H1 (cell line): Measurements from ENCODE around the gene NAT8L. TPM values are rescaled to one million over a fixed set of nuclear protein-coding genes. Genes with fewer than 3 reads are reported as not detected.

ENCODE experiments used
- CTCF ChIA-PET: fragments of 300-600 bp; sonication (Branson Sonifier 250); formaldehyde crosslinking; loops from one replicate; lab custom pipeline; 2021; ENCODE audit not compliant: partially characterized antibody; lab: Charles Lee
- POLR2A ChIA-PET: fragments of 300-600 bp; sonication (Branson Sonifier 250); formaldehyde crosslinking; loops from one replicate; lab custom pipeline; 2021; ENCODE audit warnings: inconsistent platforms; ENCODE audit not compliant: partially characterized antibody; lab: Charles Lee
- DNase-seq, 2 experiments: peaks; one replicate each; pipeline versions ENCODE4 v3.0.0 to v3.0.0-alpha.2; 2010 to 2022; ENCODE audit warnings: low spot score in 2 of 2, low read depth in 1 of 2, mixed read lengths in 1 of 2
- FAIRE-seq: peaks from 2 replicates; lab custom pipeline; 2011; peaks lifted over from hg19 to GRCh38; lab: Jason Lieb, UNC
- H2AFZ ChIP-seq: 2 replicates; pipeline ENCODE4 v1.8.1; 2012; ENCODE audit warnings: low read length, inconsistent platforms
- H2AK5ac ChIP-seq: 2 replicates; pipeline ENCODE4 v1.6.1; 2013; ENCODE audit warnings: low read depth, low read length
- H2BK120ac ChIP-seq: replicated peaks from 2 replicates; pipeline ENCODE3; 2013; ENCODE audit warnings: low read depth, low read length, inconsistent platforms
- H2BK12ac ChIP-seq: 2 replicates; pipeline ENCODE4 v1.6.1; 2013; ENCODE audit warnings: low read depth, low read length
- H2BK15ac ChIP-seq: 2 replicates; pipeline ENCODE4 v1.6.1; 2013; ENCODE audit warnings: low read length
- H2BK20ac ChIP-seq: 2 replicates; pipeline ENCODE4 v1.6.1; 2013; ENCODE audit warnings: low read length
- H2BK5ac ChIP-seq: 2 replicates; pipeline ENCODE4 v1.6.1; 2013; ENCODE audit warnings: low read depth, low read length
- H3K14ac ChIP-seq: 2 replicates; pipeline ENCODE4 v1.6.1; 2013; ENCODE audit warnings: inconsistent platforms; ENCODE audit not compliant: insufficient read length
- H3K18ac ChIP-seq: 2 replicates; pipeline ENCODE4 v1.6.1; 2013; ENCODE audit warnings: low read length; ENCODE audit errors: extremely low read depth
- H3K23ac ChIP-seq: 2 replicates; pipeline ENCODE4 v1.6.1; 2013; ENCODE audit warnings: inconsistent platforms; ENCODE audit not compliant: insufficient read length
- H3K23me2 ChIP-seq: 2 replicates; pipeline ENCODE4 v1.6.1; 2013; ENCODE audit warnings: low read depth, low read length
- H3K27ac ChIP-seq: 2 replicates; pipeline ENCODE4 v1.6.1; 2011; ENCODE audit warnings: low read depth, low read length, inconsistent platforms
- H3K27me3 ChIP-seq, 4 experiments: replicated peaks in 1 of 4; 1 replicate in 1 of 4; 2 replicates in 3 of 4; pipeline versions ENCODE4 v1.6.1 to v1.8.1; 2011 to 2013; ENCODE audit warnings: low read length in 3 of 4, mild to moderate bottlenecking in 3 of 4, inconsistent platforms in 2 of 4, mixed read lengths in 2 of 4, moderate library complexity in 1 of 4; ENCODE audit not compliant: control insufficient read depth in 3 of 4, insufficient read depth in 3 of 4; ENCODE audit errors: extremely low read depth in 1 of 4
- H3K36me3 ChIP-seq, 4 experiments: 2 replicates each; pipeline versions ENCODE4 v1.6.1 to v1.8.1; 2011 to 2013; ENCODE audit warnings: mild to moderate bottlenecking in 4 of 4, low read length in 3 of 4, moderate library complexity in 2 of 4, control low read depth in 1 of 4, inconsistent platforms in 1 of 4; ENCODE audit not compliant: insufficient read depth in 4 of 4, control insufficient read depth in 2 of 4
- H3K4ac ChIP-seq: replicated peaks from 2 replicates; pipeline ENCODE3; 2013; ENCODE audit warnings: low read length, low read depth, mixed read lengths, inconsistent platforms; ENCODE audit not compliant: insufficient read length
- H3K4me1 ChIP-seq, 4 experiments: replicated peaks in 1 of 4; 1 replicate in 1 of 4; 2 replicates in 3 of 4; pipeline versions ENCODE4 v1.6.1 to v1.8.1; 2011 to 2013; ENCODE audit warnings: low read length in 3 of 4, inconsistent platforms in 2 of 4, mixed read lengths in 1 of 4; ENCODE audit not compliant: insufficient read depth in 4 of 4, control insufficient read depth in 3 of 4
- H3K4me2 ChIP-seq, 2 experiments: 2 replicates each; pipeline versions ENCODE4 v1.6.1 to v1.8.1; 2011 to 2013; ENCODE audit warnings: low read depth in 2 of 2, low read length in 2 of 2, control low read depth in 1 of 2, inconsistent platforms in 1 of 2, mild to moderate bottlenecking in 1 of 2; ENCODE audit not compliant: insufficient read depth in 1 of 2
- H3K4me3 ChIP-seq, 4 experiments: fragments of 200-600, 300-600 bp in 1 of 4; sonication (generic), shearing (Covaris generic), sonication (Bioruptor Twin) in 1 of 4; 2 replicates each; pipeline versions ENCODE4 v1.5.1 to v1.8.1; 2011 to 2016; ENCODE audit warnings: low read length in 4 of 4, low read depth in 3 of 4, control low read depth in 2 of 4, inconsistent platforms in 2 of 4, mild to moderate bottlenecking in 2 of 4, mixed read lengths in 1 of 4, moderate library complexity in 1 of 4; ENCODE audit not compliant: insufficient read depth in 2 of 4; ENCODE audit errors: extremely low read depth in 1 of 4
- H3K56ac ChIP-seq: replicated peaks from 2 replicates; pipeline ENCODE3; 2013; ENCODE audit warnings: low read depth, mild to moderate bottlenecking, mixed read lengths, low read length, inconsistent platforms; ENCODE audit not compliant: insufficient read length
- H3K79me1 ChIP-seq: 2 replicates; pipeline ENCODE4 v1.6.1; 2013; ENCODE audit warnings: low read depth, low read length, control low read depth
- H3K79me2 ChIP-seq, 2 experiments: 2 replicates each; pipeline versions ENCODE4 v1.6.1 to v1.8.1; 2012 to 2013; ENCODE audit warnings: low read length in 2 of 2, mild to moderate bottlenecking in 2 of 2, inconsistent platforms in 1 of 2; ENCODE audit not compliant: insufficient read depth in 2 of 2, control insufficient read depth in 1 of 2
- H3K9ac ChIP-seq, 4 experiments: replicated peaks in 1 of 4; 1 replicate in 1 of 4; 2 replicates in 3 of 4; pipeline versions ENCODE4 v1.6.1 to v1.8.1; 2011 to 2013; ENCODE audit warnings: low read depth in 3 of 4, low read length in 3 of 4, control low read depth in 2 of 4, mild to moderate bottlenecking in 2 of 4, moderate library complexity in 2 of 4, inconsistent platforms in 1 of 4; ENCODE audit errors: extremely low read depth in 1 of 4
- H3K9me3 ChIP-seq, 2 experiments: 2 replicates each; pipeline versions ENCODE4 v1.6.1 to v1.8.1; 2012 to 2013; ENCODE audit warnings: mild to moderate bottlenecking in 2 of 2, moderate library complexity in 2 of 2, control low read depth in 1 of 2, inconsistent platforms in 1 of 2, low read depth in 1 of 2, low read length in 1 of 2, mixed read lengths in 1 of 2; ENCODE audit not compliant: insufficient read depth in 2 of 2
- H4K20me1 ChIP-seq, 2 experiments: replicated peaks in 1 of 2; 2 replicates each; pipeline versions ENCODE3 to v1.8.1; 2011 to 2013; ENCODE audit warnings: inconsistent platforms in 2 of 2, low read length in 2 of 2, mild to moderate bottlenecking in 1 of 2; ENCODE audit not compliant: insufficient read depth in 2 of 2, control insufficient read depth in 1 of 2
- H4K5ac ChIP-seq: 2 replicates; pipeline ENCODE4 v1.6.1; 2013; ENCODE audit warnings: low read length, low read depth, mixed read lengths, inconsistent platforms; ENCODE audit not compliant: insufficient read length
- H4K8ac ChIP-seq: 2 replicates; pipeline ENCODE4 v1.8.0; 2013; ENCODE audit warnings: mild to moderate bottlenecking, moderate library complexity, low read length, inconsistent platforms; ENCODE audit not compliant: insufficient read depth; ENCODE audit errors: extremely low read depth
- H4K91ac ChIP-seq: replicated peaks from 2 replicates; pipeline ENCODE3; 2013; ENCODE audit warnings: low read length, mixed read lengths, inconsistent platforms; ENCODE audit not compliant: insufficient read length
- CBX5 ChIP-seq: fragments of 300-800, 300-1000 bp; sonication (generic); IDR thresholded peaks from 2 replicates; pipeline ENCODE4 v1.7.1; 2016; ENCODE audit warnings: antibody characterized with exemption, low read length, low read depth
- CREB1 ChIP-seq: IDR thresholded peaks from 2 replicates; pipeline ENCODE4 v1.6.1; 2012; ENCODE audit warnings: inconsistent platforms
- GABPA ChIP-seq: IDR thresholded peaks from 2 replicates; pipeline ENCODE4 v1.6.1; 2011; ENCODE audit warnings: mild to moderate bottlenecking, low read length, moderate library complexity, borderline replicate concordance; ENCODE audit not compliant: insufficient read depth
- JUN ChIP-seq: IDR thresholded peaks from 2 replicates; pipeline ENCODE4 v1.6.1; 2011; ENCODE audit warnings: low read depth, mild to moderate bottlenecking, improper control_type of control experiment, low read length
- KDM5A ChIP-seq: fragments of 200-600 bp; IDR thresholded peaks from 2 replicates; pipeline ENCODE4 v1.7.1; 2012; ENCODE audit warnings: mild to moderate bottlenecking, low read length, inconsistent platforms, mixed read lengths
- PHF8 ChIP-seq: fragments of 200-600 bp; sonication (generic); conservative IDR thresholded peaks from 2 replicates; pipeline ENCODE4 v1.7.1; 2012; ENCODE audit warnings: low read depth, mild to moderate bottlenecking, inconsistent platforms, low read length, moderate library complexity
- RFX5 ChIP-seq: IDR thresholded peaks from 2 replicates; pipeline ENCODE4 v1.6.1; 2011; ENCODE audit warnings: low read depth, low read length, improper control_type of control experiment, borderline replicate concordance
- WGBS, 2 experiments: shearing (Covaris generic) in 1 of 2; methylation state at CpG; one replicate each; pipeline versions ENCODE4 v1.1.6 to v1.1.7; 2013 to 2015; ENCODE audit warnings: low lambda C conversion rate in 2 of 2, mixed read lengths in 2 of 2, inconsistent platforms in 1 of 2, low coverage in 1 of 2, missing lambda C conversion rate in 1 of 2; ENCODE audit not compliant: insufficient replicate concordance in 2 of 2, insufficient coverage in 1 of 2, insufficient read length in 1 of 2; ENCODE audit errors: extremely low coverage in 1 of 2, missing lambda C conversion rate in 1 of 2; 5-methylcytosine and 5-hydroxymethylcytosine counted together
- polyA plus RNA-seq, 7 experiments: library from polyadenylated mRNA; depleted of rRNA in 3 of 7; stranded (reverse) in 5 of 7; unstranded in 2 of 7; fragments of >200 nt in 5 of 7; fragments of 200-250 nt in 2 of 7; gene quantifications; 1 replicate in 5 of 7; 2 replicates in 1 of 7; 4 replicates in 1 of 7; pipeline versions ENCODE4 v1.2.1 to v1.2.3, GENCODE V29; 2011 to 2013; ENCODE audit warnings: missing spikeins in 2 of 7, mixed read lengths in 2 of 7
- total RNA-seq: library from RNA; stranded (reverse); fragmentation: NEBNext Ultra II Directional; extraction: Animal tissue kit (Norgen Biotek cat#: 25700); gene quantifications from 2 replicates; pipeline ENCODE4 v1.2.1, GENCODE V29; 2021

The NAT8L gene
- total and polyA plus RNA-seq, 2 of the 8 experiments (the other 6 are each of a cell fraction or from before 2014, with no cell fraction given): 10.8 TPM

GRCh38 chr4:2083826-2084160 is 24.7 kb downstream of the NAT8L start:
- H3K9ac ChIP-seq: no peak overlapping the region
- no peak overlapping the region for H2BK5ac ChIP-seq
- H2BK15ac ChIP-seq: no peak overlapping the region
- H4K91ac ChIP-seq: no peak overlapping the region
- H3K4ac ChIP-seq: no peak overlapping the region
- H2BK20ac ChIP-seq: no peak overlapping the region
- H2AK5ac ChIP-seq: no peak overlapping the region
- 89% methylated on average over 6 of the region's 6 CpGs; no CpG with 5 or more reads in 1 of the 2 experiments for WGBS, 2 experiments
- no peak overlapping the region for H3K18ac ChIP-seq
- H3K23ac ChIP-seq: no peak overlapping the region
- no peak overlapping the region for H4K8ac ChIP-seq
- H3K4me3 ChIP-seq: no peak overlapping the region
- H4K20me1 ChIP-seq: peaks cover 2 to 3% of the 10 kb centered on the region in 2 experiments
- FAIRE-seq: no peak
- TF ChIP-seq GABPA: no peak
- no peak for TF ChIP-seq KDM5A
- TF ChIP-seq RFX5: no peak
- TF ChIP-seq JUN: no peak
- no peak for TF ChIP-seq CBX5
- no peak for TF ChIP-seq PHF8
- no peak for TF ChIP-seq CREB1
- no peak overlapping the region for H4K5ac ChIP-seq
- H3K14ac ChIP-seq: no peak overlapping the region
- no peaks in the 10 kb centered on the region for H3K23me2 ChIP-seq
- H2BK120ac ChIP-seq: no peak overlapping the region
- H3K27ac ChIP-seq: no peak overlapping the region
- no peaks in the 10 kb centered on the region for H3K36me3 ChIP-seq
- no peak overlapping the region for H3K56ac ChIP-seq
- peaks cover 0 to 3% (median under 1%) of the 10 kb centered on the region in 4 experiments; a peak in 1 of 7 replicates for H3K27me3 ChIP-seq
- DNase-seq: peak in 1 of 2 experiments; percentile 31
- POLR2A ChIA-PET: interaction anchor here (1.0 kb wide), 1 partner anchor 12 kb away, joined by 3 read pairs; no protein-coding TSS in a partner anchor
- no peaks in the 10 kb centered on the region for H3K79me1 ChIP-seq
- CTCF ChIA-PET: interaction anchor here (0.5 to 1.6 kb wide), 5 partner anchors 14 to 274 kb away, joined by 3 to 5 read pairs (median 3); no protein-coding TSS in a partner anchor
- no peak overlapping the region for H2BK12ac ChIP-seq
- no peak overlapping the region for H2AFZ ChIP-seq
- no peaks in the 10 kb centered on the region for H3K4me1 ChIP-seq
- H3K79me2 ChIP-seq: no peaks in the 10 kb centered on the region
- H3K4me2 ChIP-seq: no peak overlapping the region
- no peaks in the 10 kb centered on the region for H3K9me3 ChIP-seq
